DMS153 treated with DMSO at 0.1 percent for 48 hours (cell line): ENCODE measurements around the gene EDNRB.
"Not testable (repeated sequence)": the region's sequence is repeated elsewhere in the genome, so short reads cannot be mapped to it uniquely, and the experiment has no call there.

Source experiments
- DNase-seq: peaks from one replicate; lab custom pipeline; 2025; ENCODE audit not compliant: unreplicated experiment; lab: John Stamatoyannopoulos, UW

EDNRB gene

GRCh38 chr13:77918391-77919245 is at the start of gene EDNRB:
TSS of gene EDNRB (minus strand) at chr13:77918831. CDS start at chr13:77918573, 258 bp downstream.
- no peak for DNase-seq

- DNase-seq: no peak
Observed at GRCh38 chr13:77966671-77967070, 48.0 kb upstream of the EDNRB start.

DNA sequence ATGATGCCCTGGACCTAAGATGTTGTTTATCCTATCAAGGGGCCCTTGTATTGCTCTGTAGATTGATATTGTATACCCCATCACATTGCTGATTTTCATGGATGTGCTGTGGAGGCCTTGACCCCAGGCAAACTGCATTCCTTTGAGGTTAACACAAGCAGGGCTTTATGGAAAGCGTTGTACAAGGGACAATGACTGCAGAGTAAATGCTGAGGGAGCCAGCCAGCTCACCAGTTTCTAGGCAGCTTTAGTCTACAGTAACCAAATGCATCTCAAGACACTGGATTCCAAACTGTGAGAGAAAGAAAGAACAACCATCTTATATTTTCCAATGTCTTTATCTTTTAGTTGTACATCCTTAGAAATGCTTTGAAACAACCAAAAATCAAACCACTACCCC is 34.1 kb upstream of the EDNRB start:
- DNase-seq: no peak

DNA sequence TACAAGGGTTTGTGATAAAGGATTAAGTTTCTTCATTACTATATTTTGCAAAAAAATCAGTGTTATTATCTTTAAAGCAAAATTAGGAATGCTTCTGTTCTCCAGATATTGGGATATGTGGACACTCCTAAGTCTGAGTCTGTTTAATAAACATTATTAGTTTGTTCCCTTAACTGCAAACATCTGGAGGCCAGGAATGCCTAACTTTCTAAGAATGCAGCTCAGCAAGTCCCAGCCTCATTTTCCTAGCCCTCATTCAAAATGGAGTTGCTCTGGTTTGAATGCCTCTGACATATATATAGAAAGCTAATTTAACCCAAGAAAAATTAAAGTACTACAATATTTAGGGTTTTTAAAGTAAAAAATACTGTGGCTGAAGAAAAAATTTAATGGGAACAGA is 33.6 kb upstream of the EDNRB start:
- DNase-seq: no peak

DNA sequence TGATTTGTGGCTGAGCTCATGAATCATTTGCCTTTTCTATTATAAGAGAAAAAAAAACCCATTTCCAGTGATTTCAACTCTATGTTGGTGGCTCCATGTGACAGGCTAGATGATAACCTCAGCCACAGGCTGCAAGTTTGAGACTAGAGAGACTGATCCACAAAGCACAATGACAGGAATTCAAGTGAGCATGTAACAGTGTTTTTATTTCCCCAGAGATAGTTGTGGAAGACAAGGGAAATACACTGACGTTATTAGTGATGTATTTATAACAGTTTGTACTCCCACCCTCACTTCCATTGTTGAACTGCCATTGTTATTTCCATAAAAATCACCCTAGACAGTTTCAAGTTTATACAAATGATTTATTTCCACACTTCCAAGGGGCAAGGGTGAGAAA is 27.9 kb upstream of the EDNRB start:
- no peak for DNase-seq

DNA sequence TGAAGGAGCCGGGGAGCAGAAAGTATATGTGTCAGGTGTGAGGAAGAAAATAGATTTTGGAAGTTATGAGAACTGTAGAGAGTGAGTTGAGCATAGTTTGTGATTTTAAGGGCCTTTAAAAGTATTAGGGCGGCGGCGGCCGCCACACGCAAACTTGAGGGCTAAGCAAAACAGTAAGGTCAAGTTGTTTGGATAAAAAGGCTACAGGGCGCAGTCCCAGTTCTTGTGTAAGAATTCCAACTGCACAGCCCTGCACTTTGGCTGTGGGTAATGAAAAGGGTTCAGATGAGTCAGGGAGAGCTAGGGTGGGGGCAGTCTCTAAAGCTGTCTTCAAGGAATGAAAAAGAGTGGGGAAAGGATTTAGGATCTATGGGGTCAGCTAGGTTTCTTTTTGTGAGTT is 16.4 kb upstream of the EDNRB start:
- DNase-seq: not testable (repeated sequence)

- no peak for DNase-seq
Observed at GRCh38 chr13:77930430-77930829, 11.8 kb upstream of the EDNRB start.

DNA sequence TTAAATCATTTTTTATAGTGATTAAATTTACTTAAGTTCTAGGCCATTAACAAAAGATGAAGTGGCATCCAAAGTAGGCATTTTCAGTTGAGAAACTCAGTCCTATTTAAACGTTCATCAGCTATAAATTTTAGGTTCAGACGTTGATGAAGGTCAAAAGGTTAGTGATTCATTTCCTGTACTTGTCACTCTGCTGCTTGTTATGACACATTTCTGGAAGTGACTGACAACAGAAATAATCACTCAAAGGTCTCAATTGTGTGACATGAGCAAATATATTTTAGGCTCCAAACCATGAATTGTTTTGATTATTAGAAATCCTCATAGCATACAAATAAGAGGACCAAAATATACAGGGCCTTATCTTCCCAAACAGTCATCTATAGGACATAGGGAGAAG is 10.3 kb upstream of the EDNRB start:
- DNase-seq: no peak

DNA sequence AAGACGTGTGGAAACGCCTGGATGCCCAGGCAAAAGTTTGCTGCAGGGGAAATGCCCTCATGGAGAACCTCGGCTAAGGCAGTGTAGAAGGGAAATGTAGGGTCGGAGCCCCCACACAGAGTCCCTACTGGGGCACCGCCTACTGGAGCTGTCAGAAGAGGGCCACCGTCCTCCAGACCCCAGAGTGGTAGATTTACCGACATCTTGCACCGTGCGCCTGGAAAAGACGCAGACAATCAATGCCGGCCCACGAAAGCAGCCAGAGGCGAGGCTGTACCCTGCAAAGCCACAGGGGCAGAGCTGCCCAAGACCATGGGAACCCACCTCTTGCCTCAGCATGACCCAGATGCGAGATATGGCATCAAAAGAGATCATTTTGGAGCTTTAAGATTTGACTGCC is 7.0 kb upstream of the EDNRB start:
- no peak for DNase-seq

DNA sequence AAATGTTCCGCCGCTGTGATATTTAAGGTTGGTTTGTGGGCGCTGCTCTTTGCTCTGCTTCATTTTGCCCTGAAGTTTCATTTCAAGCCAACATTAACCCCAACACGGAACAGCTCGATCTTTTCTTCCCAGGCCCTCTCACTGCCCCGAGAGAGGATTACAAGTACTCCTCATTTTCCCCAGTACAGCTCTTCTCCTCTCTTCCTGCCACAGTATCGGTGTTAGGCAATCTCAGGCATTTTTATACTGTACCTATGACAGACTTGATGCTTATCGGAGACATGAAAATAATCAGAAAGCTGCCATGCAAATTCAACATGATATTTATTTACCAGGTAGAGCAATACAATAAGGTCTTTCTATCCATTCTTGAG is 1.3 kb upstream of the EDNRB start:
- no peak for DNase-seq

- DNase-seq: no peak
Observed at GRCh38 chr13:77919246-77919920, 752 bp upstream of the EDNRB start.

DNA sequence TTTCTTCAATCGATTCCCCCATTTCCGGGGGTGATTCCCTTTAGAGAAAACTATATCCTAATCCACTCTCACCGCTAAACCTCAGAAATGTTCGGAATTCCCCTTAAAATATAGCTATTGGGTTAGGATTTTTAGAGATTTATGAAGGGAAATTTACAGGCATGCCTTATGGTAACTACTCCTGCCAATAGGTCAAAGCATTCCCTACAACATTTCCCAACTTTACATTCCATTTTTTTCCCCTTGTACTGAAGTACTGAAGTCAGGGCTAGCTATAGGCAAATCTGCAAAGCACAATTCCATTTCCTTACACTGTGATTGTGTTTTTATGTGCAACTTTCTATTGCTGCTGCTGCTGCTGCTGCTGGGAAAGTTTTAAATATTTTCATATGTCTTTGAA is 2.1 kb downstream of the EDNRB start:
- no peak for DNase-seq

- no peak for DNase-seq
Observed at GRCh38 chr13:77915686-77916085, 2.9 kb downstream of the EDNRB start.

GRCh38 chr13:77913003-77913402 is 5.6 kb downstream of the EDNRB start:
- no peak for DNase-seq

DNA sequence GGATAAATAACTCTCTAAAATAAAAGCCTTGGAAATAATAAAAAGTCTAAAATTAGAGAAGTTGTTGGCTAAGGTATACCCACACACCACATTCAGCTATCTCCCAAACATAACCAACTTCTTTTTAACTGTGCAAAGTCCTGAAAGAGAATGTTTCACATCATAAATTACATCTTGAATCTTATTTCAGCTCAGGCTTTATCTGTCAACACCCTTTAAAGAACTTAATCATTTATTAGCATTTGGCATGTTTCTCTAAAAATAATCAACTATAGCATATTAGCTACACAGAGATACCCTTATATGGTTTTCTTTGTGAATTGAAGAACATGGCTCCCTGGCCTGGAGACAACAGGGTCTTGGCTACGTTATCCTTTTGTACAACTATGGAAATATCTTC is 6.9 kb downstream of the EDNRB start:
- no peak for DNase-seq

DNA sequence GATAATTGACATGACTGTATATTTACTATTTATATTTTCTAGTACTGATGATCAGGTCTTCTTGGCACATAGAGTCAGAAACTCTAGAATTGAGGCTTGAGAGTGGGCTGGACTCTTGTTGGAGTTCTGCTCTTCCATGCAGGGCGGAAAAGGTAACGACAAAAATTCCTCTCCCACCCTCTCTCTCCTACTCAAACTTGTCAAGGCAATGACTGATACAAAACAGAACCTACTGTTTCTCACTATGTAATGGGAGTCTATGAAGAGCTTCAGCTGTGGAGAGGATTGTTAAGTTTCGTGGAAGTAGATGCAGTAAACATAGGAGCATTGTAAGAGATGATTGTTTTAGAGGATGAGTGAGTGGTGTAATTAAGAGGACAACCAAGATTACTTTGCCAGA is 8.8 kb downstream of the EDNRB start:
- DNase-seq: no peak

- no peak for DNase-seq
Observed at GRCh38 chr13:77908531-77908930, 10.1 kb downstream of the EDNRB start.

DNA sequence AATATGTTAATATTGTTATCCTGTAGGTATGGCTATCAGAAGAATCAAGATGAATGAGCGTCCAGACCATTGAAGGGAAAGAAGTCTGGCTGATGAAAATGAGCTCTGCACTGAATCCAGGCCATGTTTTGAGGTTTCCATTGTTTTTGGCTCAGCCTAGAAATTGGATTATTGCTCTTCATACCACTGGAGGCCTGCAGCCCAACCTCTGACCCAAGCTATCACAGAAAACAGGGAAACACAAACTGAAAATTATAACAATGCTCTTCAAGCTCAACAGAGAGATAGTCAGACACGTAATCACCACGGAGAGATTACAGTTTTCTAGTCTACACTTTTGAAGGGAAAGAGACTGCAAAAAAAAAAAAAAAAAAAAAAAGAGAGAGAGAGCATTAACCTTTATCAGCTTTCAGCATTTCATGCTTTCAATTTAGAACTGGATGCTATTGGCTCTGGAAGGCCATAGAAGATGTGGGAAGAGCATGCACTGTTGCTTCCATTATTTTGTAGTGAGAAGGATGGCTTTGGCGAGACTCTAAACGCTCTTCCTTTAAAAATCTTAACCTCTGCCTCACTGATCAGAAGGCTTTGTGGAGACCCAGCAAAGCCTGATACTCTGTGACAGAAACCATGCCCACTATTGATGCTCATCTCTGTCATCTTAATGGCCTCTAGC is 10.8 kb downstream of the EDNRB start:
- DNase-seq: no peak

DNA sequence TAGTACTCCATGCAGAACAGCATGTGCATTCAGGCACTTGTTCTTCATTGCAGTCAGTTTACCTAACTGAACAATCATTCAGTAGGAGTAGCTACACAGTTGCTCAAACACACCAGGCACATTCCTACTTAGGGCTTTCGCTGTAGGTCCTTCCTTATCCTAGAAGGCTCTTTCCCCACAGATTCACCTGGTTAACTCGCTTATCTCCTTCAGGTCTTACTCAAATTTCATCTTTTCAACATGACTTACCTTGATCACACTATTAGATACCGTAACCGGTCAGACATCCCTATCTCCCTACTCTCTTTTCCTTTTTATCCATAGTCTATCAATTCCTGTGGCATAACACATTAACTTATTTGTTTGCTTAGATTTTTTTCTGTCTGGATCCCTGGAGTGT is 14.6 kb downstream of the EDNRB start:
- DNase-seq: no peak

GRCh38 chr13:77903435-77903834 is 15.2 kb downstream of the EDNRB start:
- DNase-seq: no peak

GRCh38 chr13:77902319-77902963 is 16.2 kb downstream of the EDNRB start:
- DNase-seq: no peak

DNA sequence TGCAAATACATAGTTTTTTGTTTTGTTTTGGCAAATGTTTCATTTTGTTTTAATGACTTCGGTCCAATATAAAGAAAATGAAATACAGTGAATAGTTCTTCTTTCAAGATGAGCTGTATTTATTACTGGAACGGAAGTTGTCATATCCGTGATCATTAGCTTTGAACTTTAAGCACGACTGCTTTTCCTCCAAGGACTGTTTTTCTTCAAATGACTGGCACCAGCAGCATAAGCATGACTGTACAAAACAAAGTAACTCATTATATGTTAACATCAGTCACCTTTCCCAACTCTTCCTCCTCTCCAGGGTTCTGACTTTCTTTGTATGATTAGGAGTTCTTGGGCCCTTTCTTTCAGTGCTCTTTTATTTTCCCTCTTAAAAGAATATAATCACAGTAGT is 20.5 kb downstream of the EDNRB start:
- DNase-seq: no peak
